Measurements from ENCODE around the gene MAGI1.

Gene MAGI1

GRCh38 chr3:65967451-65967850, 71.3 kb downstream of the MAGI1 start:
- no peak for DNase-seq

DNA sequence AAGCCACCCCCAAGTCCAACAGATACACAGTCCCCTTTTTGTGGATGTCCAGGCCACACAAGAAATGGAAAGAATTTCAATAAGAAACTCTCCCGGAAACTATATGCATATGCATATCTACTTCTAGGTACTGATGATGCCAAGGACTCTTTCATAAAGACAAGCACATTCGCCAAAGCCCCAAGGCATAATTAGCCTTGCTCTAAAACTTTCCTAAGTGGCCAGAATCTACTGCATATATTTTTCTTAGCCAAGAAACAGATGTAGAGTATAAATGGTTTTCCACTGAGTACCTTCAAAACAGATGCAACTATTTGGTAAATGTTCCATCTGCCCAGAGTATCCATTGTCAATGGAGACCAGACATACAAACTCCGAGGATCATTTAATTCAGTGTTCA, 73.9 kb downstream of the MAGI1 start:
- no peak for DNase-seq

GRCh38 chr3:65963787-65964677, 74.7 kb downstream of the MAGI1 start:
- no peak for DNase-seq

GRCh38 chr3:65961733-65962132, 77.0 kb downstream of the MAGI1 start:
- DNase-seq = no peak

GRCh38 chr3:65961128-65961527, 77.6 kb downstream of the MAGI1 start:
- no peak for DNase-seq

- DNase-seq = no peak
Measured at GRCh38 chr3:65960087-65960486, 78.6 kb downstream of the MAGI1 start.

DNA sequence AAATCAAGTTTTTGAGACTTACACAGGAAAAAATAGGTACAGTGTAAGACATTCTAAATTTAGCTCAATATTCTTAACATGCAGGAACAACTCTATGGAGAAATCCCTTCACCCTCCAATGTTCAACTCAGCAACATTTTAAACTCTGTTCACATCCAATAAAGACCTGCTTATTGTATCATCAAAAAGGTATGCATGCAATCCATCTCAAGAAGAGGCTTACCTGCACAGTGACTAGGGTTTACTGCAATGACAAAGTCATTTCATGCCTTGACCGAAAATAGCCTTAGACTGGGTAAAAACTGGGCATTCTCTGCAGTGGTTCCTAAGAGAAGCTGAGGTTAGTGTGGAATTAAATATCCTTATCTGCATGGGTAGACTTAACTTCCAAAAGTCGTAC, 80.5 kb downstream of the MAGI1 start:
- no peak for DNase-seq

DNA sequence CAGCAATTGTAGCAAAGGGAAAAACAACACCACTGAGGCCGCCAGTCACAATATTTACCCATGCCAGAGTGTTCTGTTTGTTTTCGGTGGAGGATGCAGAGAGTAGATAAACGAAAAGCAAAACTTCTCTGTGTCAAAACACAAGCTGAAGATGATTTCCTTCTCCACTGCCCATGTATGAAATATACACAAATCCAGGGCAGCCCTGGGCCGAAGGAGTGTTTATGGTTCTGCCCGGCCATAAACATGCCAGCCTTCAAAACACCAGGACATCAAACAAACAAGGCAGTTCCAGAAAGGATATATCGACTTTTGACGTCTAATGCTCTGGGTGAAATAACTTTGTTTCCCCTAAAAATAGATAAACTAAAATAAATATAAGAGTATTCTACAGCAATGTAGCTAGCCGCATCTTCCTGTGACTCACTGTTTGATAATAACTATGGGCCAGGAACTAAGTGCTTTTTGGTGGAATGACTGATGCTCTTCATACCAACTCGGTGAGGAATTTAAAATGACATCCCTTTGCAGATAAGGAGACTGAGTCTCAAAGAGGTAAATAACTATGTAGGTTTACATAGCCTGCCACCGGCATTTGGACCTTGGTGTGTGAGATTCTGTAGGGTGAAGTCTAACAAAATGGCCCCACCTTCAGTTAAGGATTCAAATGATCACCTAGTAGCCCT, 82.8 kb downstream of the MAGI1 start:
- DNase-seq = no peak

DNA sequence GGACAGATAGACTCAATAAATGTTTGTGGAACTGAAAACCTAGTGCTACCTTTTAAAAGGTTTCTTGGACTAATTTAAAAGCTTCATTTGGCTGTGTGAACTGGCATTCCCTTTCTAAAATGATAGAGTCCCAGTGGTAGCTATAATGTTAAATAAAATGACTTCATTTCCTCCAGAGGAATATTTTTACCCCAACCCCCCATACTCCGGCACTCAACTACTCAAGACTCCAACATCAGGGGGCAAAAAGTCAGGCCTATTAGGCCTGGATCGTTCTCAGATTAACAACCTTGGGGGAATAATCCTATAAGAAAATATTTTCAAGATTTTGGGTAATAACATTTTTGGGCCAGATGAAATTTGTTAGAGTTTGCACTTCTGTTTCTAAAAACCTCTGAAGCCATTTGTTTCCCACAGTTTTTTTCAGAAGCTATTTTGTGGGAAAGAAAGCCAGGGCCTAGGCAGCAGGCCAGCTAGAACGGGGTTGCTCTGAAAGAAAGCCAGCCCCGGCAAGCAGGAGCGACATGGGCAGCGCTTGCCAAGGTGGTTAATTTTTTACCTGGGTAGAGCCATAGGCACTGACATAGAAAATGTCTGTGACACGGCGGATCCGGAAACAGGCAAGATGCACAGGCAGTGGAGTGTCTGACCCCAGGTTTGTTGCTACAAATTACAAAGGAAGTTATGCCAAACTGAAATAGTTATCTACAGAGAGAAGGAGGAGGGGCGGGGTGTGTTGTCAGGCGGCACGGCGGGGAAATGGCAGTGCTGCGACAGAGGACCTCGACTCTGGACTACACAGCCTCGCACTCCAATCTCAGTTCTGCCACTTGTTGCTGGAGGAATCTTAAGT, 84.6 kb downstream of the MAGI1 start:
- DNase-seq = no peak

DNA sequence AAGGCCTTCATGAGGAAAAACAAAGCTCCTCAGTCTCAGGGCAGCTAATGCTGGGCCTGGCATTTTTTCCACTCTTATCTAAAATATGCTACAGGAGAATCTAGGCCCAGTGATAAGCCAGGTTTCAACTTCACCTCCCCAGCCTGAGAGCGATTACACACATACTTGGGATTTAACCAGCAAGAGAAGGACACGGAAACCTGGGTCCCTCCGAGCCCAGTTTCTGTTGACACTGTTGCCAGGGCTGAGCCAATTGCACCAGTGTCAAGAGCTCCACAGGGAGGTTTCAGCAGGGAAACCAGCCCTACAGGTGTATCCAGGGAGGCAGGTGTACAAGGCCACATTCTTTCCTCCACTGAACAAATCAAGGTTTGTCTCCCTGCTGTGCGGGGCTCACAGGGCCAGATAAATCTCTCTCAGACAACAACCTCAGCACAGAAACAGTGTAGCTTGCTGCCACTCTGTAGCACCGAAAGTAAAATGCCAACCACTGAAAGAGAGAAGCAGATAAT, 85.4 kb downstream of the MAGI1 start:
- DNase-seq = no peak

DNA sequence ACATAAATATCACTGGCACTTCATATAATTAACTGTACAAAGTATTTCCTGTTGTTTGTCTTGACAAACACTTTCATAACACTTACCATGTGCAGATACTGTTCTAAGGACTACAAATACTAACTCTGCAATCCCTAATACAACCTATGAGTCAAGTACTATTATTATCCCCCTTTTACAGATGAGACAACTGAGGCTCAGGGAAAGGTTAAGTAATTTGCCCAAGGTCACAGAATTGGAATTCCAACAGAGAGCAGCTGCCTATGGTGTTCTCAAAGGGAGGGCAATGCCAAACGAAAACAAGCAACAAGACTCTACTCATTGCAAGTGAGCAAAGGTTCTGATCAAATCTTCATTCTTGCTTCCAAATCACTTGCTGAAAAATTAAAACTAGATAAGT, 85.9 kb downstream of the MAGI1 start:
- DNase-seq = no peak

DNA sequence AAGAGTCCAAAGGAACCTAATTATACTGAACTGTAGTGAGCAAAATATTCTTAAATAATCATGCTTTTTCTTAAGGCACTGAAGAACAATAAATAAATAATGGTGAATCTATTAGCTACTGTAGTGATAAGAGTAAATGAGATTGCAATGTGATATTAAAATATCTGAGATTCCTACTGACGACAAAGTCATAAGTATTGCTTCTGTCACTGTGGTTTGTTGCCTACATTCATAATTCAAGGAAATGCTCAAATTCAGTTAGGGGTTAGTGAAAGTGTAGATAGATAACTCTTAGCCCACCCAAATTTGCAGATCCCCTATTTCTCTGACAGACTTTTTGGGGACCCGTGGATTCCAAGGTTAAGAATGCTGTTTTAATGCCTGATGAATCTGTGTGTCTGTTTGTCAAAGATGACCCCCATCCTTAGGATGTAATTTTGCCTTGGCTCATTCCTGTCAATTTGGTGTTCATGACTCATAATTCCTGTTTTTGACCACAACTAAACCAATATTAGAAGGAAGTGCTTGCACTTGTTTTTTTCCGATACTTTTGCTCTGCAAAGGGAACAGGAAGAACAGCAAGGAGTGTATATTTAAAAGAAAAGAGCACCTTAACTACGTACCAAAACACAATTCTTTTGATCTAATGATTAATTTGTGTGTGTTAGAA, 86.7 kb downstream of the MAGI1 start:
- no peak for DNase-seq

- DNase-seq = no peak
Measured at GRCh38 chr3:65950340-65951326, 88.1 kb downstream of the MAGI1 start.

- no peak for DNase-seq
Measured at GRCh38 chr3:65948841-65949573, 89.7 kb downstream of the MAGI1 start.

- no peak for DNase-seq
Measured at GRCh38 chr3:65946438-65946837, 92.3 kb downstream of the MAGI1 start.

DNA sequence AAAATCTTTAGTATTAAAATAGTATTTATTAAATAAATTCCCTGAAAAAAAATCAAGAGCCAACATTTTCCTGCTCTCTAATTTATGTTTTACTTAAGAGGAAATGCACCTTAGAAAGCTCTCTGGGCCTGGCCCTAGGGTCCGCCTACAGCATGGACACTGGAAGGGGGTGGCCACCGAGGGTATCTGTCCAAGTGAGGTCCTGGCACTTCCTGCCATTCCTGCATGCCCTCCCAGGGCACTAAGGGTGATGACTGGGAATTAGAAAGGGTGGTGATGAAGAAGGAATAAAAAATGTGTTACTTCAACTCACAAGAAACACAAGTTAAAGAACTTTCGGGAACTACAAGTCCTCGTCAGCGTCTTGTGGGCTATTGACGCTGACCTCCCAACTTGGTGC, 92.8 kb downstream of the MAGI1 start:
- DNase-seq = no peak

DNA sequence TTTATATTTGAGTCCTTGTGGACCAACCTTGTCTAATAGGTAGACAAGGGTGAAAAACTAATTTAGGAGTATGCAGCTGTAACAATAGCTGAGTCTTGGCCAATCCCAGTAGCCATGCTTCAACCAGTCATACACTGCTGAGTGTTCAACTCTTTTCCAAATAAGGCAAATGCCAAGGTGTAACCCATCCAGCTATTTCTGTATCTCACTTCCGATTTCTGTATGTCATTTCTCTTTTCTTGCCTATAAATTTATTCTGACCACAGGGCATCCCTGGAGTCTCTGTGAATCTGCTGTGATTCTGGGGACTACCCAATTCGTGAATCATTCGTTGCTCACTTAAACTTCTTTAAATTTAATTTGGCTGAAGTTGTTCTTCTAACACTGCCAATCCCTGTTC, 93.2 kb downstream of the MAGI1 start:
- DNase-seq = no peak

DNA sequence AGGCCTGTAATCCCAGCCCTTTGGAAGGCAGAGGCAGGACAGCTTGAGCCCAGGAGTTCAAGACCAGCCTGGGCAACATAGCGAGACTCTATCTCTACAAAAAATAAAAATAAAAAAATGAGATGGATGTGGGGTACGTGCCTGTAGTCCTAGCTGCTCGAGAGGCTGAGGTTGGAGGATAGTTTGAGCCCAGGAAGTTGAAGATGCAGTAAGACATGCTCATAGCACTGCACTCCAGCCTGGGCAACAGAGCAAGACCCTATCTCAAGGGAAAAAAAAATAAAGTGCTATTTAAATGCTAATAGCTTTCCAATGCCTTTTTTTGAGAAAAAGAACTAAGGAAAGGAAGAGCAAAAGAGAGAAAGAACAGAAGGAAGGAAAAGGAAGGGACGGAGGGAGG, 94.5 kb downstream of the MAGI1 start:
- DNase-seq = no peak

DNA sequence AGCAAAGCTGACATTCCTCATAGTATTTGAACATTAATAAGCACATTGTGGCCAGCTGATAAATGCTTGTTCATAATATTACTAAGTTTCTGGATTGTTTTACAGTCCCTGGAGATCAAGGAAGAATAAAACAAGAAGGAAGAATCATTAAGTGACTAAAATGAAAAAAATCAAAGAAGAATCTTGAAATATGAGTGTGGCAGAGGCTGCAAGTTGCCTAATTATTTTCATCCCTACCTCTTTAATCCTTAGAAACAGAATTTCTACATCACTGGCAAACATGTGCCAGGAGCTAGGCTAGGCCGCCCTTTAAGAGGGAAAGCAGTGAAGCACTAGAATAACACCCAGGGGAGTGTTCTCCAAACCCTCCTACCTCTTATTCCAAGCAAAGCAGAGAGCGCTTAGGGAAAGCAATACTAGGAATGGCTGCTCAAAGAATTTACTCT, 98.9 kb downstream of the MAGI1 start:
- no peak for DNase-seq

DNA sequence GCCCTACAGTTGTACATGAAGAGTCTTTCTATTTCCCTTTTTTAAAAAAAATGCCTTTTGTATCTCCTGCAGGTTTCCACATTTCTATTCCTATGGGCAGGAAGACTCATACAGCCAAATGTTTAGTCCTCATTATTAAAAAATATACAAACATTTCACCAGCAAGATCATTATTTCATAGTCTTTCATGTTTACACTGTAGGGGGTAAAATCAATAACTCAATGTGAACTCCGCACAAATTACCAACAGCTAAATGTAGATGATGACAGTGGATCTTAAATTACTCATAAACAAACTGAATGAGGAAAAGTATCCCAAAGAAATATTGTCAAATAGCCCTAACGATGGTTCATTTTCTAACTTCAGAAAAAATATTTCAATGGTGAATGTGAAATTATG, 99.5 kb downstream of the MAGI1 start:
- DNase-seq = no peak

GRCh38 chr3:65938676-65939075, 100.0 kb downstream of the MAGI1 start:
- no peak for DNase-seq

Data from CD4-positive, alpha-beta T cell treated with Interleukin-10 for 1 hour (primary cell).